VCaP (cell line): ENCODE data around the gene WBP2NL.

Experiments used
- H3K27ac ChIP-seq: fragments of 450-650 bp; 2 replicates; pipeline ENCODE4 v1.5.1; 2017
- TF ChIP-seq, protein P1 (sequence below): fragments of 450-650 bp; conservative IDR thresholded peaks from 2 replicates; pipeline ENCODE4 v1.5.1; 2017; ENCODE audit warnings: mild to moderate bottlenecking, moderate library complexity

The WBP2NL gene

DNA sequence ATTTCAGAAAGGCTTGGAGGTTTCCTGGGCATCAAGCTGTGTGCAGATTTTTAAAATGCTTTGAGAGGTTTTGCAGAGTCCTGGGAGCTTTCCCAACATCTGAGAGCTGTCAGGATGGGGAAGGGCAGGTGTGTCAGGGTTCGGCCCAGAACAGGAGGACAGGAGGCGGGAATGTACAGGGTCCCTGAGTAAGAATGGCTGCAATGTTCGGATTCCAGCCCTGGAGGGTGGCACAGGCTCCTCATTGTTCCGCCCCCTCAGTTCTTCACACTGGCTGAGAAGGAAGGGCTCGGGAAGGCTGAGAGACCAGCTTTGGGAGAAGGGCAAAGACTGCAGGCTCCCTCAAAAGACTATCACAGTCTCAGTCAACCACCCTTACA lies 34.5 kb upstream of the WBP2NL start:
- H3K27ac ChIP-seq = no peak overlapping the region
- TF ChIP-seq, protein P1, sequence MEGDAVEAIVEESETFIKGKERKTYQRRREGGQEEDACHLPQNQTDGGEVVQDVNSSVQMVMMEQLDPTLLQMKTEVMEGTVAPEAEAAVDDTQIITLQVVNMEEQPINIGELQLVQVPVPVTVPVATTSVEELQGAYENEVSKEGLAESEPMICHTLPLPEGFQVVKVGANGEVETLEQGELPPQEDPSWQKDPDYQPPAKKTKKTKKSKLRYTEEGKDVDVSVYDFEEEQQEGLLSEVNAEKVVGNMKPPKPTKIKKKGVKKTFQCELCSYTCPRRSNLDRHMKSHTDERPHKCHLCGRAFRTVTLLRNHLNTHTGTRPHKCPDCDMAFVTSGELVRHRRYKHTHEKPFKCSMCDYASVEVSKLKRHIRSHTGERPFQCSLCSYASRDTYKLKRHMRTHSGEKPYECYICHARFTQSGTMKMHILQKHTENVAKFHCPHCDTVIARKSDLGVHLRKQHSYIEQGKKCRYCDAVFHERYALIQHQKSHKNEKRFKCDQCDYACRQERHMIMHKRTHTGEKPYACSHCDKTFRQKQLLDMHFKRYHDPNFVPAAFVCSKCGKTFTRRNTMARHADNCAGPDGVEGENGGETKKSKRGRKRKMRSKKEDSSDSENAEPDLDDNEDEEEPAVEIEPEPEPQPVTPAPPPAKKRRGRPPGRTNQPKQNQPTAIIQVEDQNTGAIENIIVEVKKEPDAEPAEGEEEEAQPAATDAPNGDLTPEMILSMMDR = no peak

DNA sequence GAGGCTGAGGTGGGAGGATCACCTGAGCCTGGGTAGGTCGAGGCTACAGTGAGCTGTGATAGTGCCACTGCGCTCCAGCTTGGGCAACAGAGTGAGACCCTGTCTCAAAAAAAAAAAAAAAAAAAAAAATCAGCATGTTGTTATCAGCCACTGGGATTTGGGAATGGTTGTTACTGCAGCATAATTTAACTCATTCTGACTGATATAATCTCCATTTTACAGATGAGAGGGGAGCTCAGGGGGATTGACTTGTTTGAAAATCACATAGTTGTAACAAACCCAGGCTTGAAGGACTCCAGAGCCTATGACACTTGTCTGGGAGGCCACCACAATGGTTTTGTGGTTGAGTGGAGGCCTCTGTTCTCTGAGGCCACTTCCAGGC lies 32.4 kb upstream of the WBP2NL start:
- TF ChIP-seq, protein P1 = no peak
- no peak overlapping the region for H3K27ac ChIP-seq

DNA sequence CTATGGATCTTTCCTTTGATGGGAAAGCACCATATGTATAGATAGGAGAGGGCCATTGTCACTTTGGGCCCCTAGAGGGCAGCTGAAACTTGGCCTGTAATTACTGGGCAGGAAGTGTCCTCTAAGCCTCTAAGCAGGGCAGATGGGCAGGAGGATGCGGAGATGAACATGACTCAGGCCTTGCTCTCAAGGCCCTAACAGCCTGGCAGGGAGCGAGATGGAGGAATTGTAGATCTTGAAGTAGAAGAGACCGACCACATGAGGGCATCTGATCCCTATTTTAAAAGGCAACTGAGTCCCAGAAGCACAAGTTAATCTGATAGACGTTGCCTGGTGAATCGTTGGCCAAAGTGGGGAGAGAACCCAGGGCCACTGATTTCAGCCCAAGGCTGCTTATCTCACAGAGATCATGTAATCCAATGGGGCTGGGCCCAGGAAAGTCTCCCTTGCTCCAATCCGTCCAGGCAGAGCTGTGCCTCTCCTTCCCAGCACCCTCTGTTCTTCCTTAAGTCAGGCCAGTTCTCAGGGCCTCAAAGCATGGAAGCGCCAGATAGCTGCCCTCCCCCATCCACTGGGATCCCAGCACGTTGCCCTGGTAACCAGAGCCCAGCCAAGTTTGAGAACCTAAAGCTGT lies 31.9 kb upstream of the WBP2NL start:
- TF ChIP-seq, protein P1 = peak; percentile 62
- no peak overlapping the region; the same call in 1 of the 2 replicates for H3K27ac ChIP-seq

DNA sequence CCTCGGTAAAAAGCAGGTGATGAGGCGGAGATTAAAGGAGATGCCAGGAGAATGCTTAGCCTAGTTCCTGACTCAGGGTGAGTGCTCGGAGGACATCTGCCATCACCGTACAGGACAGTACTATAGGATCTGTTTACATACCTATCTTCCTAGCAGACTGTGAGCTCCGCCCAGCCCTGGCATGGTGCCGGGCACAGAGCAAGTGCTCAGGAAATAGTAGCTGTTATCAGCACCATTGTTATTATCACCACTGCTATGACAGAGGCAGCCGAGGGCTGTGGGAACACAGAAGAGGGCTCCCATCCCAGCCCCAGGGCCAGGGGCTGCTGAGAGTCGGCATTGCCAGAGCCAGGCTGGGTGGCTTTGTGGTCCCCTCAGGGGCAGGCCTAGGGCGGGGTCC lies 30.0 kb upstream of the WBP2NL start:
- no peak overlapping the region; the same call in 1 of the 2 replicates for H3K27ac ChIP-seq
- TF ChIP-seq, protein P1 = no peak

DNA sequence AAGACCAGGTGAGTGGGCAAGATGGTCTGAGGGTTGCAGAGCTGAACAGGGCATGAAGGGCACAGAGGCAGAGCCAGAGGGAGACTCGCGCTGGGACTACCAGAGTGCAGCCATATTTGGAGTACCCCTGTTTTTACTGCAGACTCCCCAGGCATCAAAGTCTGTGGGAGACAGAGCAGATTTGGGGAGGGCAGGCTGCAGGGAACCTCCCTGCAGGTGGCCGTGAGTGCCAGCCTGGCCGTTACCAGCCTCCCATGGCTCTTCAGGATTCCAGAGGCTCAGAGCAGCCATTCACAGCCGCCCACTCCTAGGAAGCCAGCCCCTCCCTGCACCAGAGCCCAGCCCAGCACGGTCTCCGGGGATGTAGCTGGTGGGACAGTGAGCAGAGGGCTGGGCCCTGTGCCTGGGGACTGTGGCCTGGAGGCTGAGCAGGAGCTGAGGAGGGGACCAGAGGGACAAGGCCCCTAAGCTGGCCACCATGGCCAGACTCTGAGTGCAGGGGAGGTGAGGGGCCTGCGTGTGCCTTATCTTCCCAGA lies 29.4 kb upstream of the WBP2NL start, which contains the start of gene SEPTIN3:
TSS of gene SEPTIN3 (plus strand) at position 334 of the 537 bp plus-strand sequence. CDS start 2,050 bp downstream, outside the sequence.
- TF ChIP-seq, protein P1 = no peak
- no peak within 1 kb of the TSS; the same call in 1 of the 2 replicates for H3K27ac ChIP-seq

DNA sequence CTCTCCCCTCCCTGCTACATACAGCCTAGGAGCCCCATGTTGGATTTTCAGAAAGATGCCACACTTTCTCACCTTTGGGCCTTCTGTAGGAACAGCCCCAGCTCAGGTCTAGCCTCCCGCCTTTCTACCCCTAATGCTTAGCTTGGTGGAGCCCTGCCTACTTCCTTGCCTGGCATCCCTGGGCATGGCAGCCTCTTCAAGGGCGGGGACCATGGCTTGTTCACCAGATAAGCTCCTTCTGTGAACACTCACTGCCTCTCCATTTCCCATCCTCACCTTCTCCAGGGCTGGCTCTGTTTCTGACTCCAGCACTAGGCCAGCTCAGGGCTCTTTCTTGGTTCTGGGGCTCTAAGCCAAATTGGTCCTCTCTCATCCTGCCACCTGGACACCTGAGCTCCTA lies 28.0 kb upstream of the WBP2NL start:
- TF ChIP-seq, protein P1 = no peak
- H3K27ac ChIP-seq = no peak overlapping the region

DNA sequence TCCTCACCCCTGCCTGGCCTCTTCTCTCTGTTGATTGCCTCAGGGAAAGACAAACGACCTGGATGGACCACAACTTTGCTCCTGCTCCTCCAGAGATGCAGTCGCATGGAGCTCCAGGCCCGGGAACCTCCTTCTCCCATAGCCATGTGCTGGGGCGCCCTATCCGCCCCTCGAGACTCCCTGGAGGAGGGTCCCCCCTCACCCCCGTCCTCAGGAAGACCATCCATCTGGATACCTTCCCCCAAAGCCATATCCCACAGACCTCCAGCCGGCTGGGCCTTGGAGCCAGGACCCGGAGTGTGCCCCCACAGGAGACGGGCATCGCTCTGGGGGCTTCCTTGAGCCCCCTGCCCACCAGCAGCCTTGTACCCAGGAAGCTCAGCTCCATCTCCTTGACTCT lies 27.2 kb upstream of the WBP2NL start:
- H3K27ac ChIP-seq = no peak overlapping the region
- TF ChIP-seq, protein P1 = no peak
